Central memory CD8-positive, alpha-beta T cell (primary cell): ENCODE measurements around the gene NKAIN2.
"Not testable (repeated sequence)": the region's sequence is repeated elsewhere in the genome, so short reads cannot be mapped to it uniquely, and the experiment has no call there.

Source experiments
- ATAC-seq: fragments of 150-1000 bp; cut with Tn5 transposase; replicated peaks from 2 replicates; pipeline ENCODE4 v1.10.0; 2022; ENCODE audit warnings: mild to moderate bottlenecking, moderate FRiP score, moderate number of reproducible peaks; ENCODE audit not compliant: poor library complexity, severe bottlenecking; ENCODE audit errors: extremely low read depth
- DNase-seq, 2 donors: peaks; one replicate each; pipeline ENCODE4 v3.0.0; 2021; ENCODE audit warnings: low spot score in 2 of 2
- H3K27ac Mint-ChIP-seq: one replicate; pipeline ENCODE4 v1.8.0; 2022; ENCODE audit warnings: low read depth, mild to moderate bottlenecking, moderate library complexity, mixed read lengths
- H3K27me3 Mint-ChIP-seq: one replicate; pipeline ENCODE4 v1.8.0; 2022; ENCODE audit warnings: mixed read lengths
- H3K36me3 Mint-ChIP-seq: one replicate; pipeline ENCODE4 v1.8.0; 2022; ENCODE audit warnings: mild to moderate bottlenecking, moderate library complexity, mixed read lengths; ENCODE audit not compliant: insufficient read depth
- H3K4me1 Mint-ChIP-seq: one replicate; pipeline ENCODE4 v1.8.0; 2022; ENCODE audit warnings: mixed read lengths
- H3K4me3 Mint-ChIP-seq: one replicate; pipeline ENCODE4 v1.8.0; 2022; ENCODE audit warnings: mild to moderate bottlenecking, moderate library complexity, mixed read lengths
- H3K9me3 Mint-ChIP-seq: one replicate; pipeline ENCODE4 v1.8.0; 2022; ENCODE audit warnings: mixed read lengths

Gene NKAIN2

GRCh38 chr6:124002377-124003081 lies 198.9 kb downstream of the NKAIN2 start:
- Mint-ChIP-seq H3K27me3 (no peaks in the 10 kb centered on the region), H3K9me3 (peaks cover 6% of the 10 kb centered on the region), H3K36me3 (no peaks in the 10 kb centered on the region), H3K4me1 (no peaks in the 10 kb centered on the region), H3K27ac (no peak overlapping the region), H3K4me3 (no peak overlapping the region)
- no peak for DNase-seq
- ATAC-seq = no peak

GRCh38 chr6:124007266-124007665 lies 203.6 kb downstream of the NKAIN2 start:
- no peak for DNase-seq
- no peaks in the 10 kb centered on the region for H3K4me1 Mint-ChIP-seq
- H3K27ac Mint-ChIP-seq = no peak overlapping the region
- ATAC-seq = no peak
- H3K36me3 Mint-ChIP-seq = no peaks in the 10 kb centered on the region
- no peaks in the 10 kb centered on the region for H3K27me3 Mint-ChIP-seq
- H3K9me3 Mint-ChIP-seq = peaks cover 17% of the 10 kb centered on the region
- no peak overlapping the region for H3K4me3 Mint-ChIP-seq

GRCh38 chr6:124008000-124008987 lies 204.6 kb downstream of the NKAIN2 start:
- Mint-ChIP-seq H3K9me3 (peaks cover 17% of the 10 kb centered on the region), H3K27me3 (no peaks in the 10 kb centered on the region), H3K27ac (no peak overlapping the region), H3K36me3 (no peaks in the 10 kb centered on the region), H3K4me3 (no peak overlapping the region), H3K4me1 (no peaks in the 10 kb centered on the region)
- no peak for ATAC-seq
- DNase-seq = no peak

- Mint-ChIP-seq H3K27me3 (no peaks in the 10 kb centered on the region), H3K4me3 (no peak overlapping the region), H3K9me3 (peaks cover 17% of the 10 kb centered on the region), H3K4me1 (no peaks in the 10 kb centered on the region), H3K36me3 (no peaks in the 10 kb centered on the region), H3K27ac (no peak overlapping the region)
- DNase-seq (no peak), ATAC-seq (no peak)
Measured at GRCh38 chr6:124008988-124009765, 205.5 kb downstream of the NKAIN2 start.

GRCh38 chr6:124010574-124010973 lies 206.9 kb downstream of the NKAIN2 start:
- H3K27ac Mint-ChIP-seq = no peak overlapping the region
- no peaks in the 10 kb centered on the region for H3K4me1 Mint-ChIP-seq
- ATAC-seq = no peak
- no peaks in the 10 kb centered on the region for H3K27me3 Mint-ChIP-seq
- H3K4me3 Mint-ChIP-seq = no peak overlapping the region
- peaks cover 17% of the 10 kb centered on the region for H3K9me3 Mint-ChIP-seq
- no peak for DNase-seq
- H3K36me3 Mint-ChIP-seq = no peaks in the 10 kb centered on the region

- peaks cover 11% of the 10 kb centered on the region for H3K9me3 Mint-ChIP-seq
- H3K27me3 Mint-ChIP-seq = no peaks in the 10 kb centered on the region
- no peak for ATAC-seq
- no peaks in the 10 kb centered on the region for H3K36me3 Mint-ChIP-seq
- no peak overlapping the region for H3K4me3 Mint-ChIP-seq
- no peak for DNase-seq
- H3K4me1 Mint-ChIP-seq = no peaks in the 10 kb centered on the region
- no peak overlapping the region for H3K27ac Mint-ChIP-seq
Measured at GRCh38 chr6:124011180-124011579, 207.5 kb downstream of the NKAIN2 start.

GRCh38 chr6:124022051-124022450 lies 218.4 kb downstream of the NKAIN2 start:
- H3K27me3 Mint-ChIP-seq, DNase-seq, H3K4me1 Mint-ChIP-seq, H3K36me3 Mint-ChIP-seq, ATAC-seq, H3K27ac Mint-ChIP-seq, H3K4me3 Mint-ChIP-seq, H3K9me3 Mint-ChIP-seq: not testable (repeated sequence)

GRCh38 chr6:124022641-124023040 lies 219.0 kb downstream of the NKAIN2 start:
- no peak overlapping the region for H3K27ac Mint-ChIP-seq
- no peak for DNase-seq
- H3K36me3 Mint-ChIP-seq = no peaks in the 10 kb centered on the region
- H3K9me3 Mint-ChIP-seq = peaks cover 9% of the 10 kb centered on the region
- ATAC-seq = no peak
- no peaks in the 10 kb centered on the region for H3K4me1 Mint-ChIP-seq
- H3K27me3 Mint-ChIP-seq = no peaks in the 10 kb centered on the region
- no peak overlapping the region for H3K4me3 Mint-ChIP-seq

GRCh38 chr6:124026694-124027093 lies 223.0 kb downstream of the NKAIN2 start:
- no peak overlapping the region for H3K27ac Mint-ChIP-seq
- no peak overlapping the region for H3K4me3 Mint-ChIP-seq
- H3K27me3 Mint-ChIP-seq = no peaks in the 10 kb centered on the region

GRCh38 chr6:124027392-124027791 lies 223.7 kb downstream of the NKAIN2 start:
- H3K27me3 Mint-ChIP-seq = no peaks in the 10 kb centered on the region
- H3K27ac Mint-ChIP-seq = no peak overlapping the region
- ATAC-seq = no peak
- H3K4me3 Mint-ChIP-seq = no peak overlapping the region
- H3K9me3 Mint-ChIP-seq = peaks cover 19% of the 10 kb centered on the region
- H3K4me1 Mint-ChIP-seq = no peaks in the 10 kb centered on the region
- no peaks in the 10 kb centered on the region for H3K36me3 Mint-ChIP-seq
- no peak for DNase-seq

More at GRCh38 chr6:124026694-124027093, 223.0 kb downstream of the NKAIN2 start:
- no peak for DNase-seq
- peaks cover 19% of the 10 kb centered on the region for H3K9me3 Mint-ChIP-seq
- no peak for ATAC-seq
- no peaks in the 10 kb centered on the region for H3K4me1 Mint-ChIP-seq
- H3K36me3 Mint-ChIP-seq = no peaks in the 10 kb centered on the region

GRCh38 chr6:124028117-124028516 lies 224.5 kb downstream of the NKAIN2 start:
- ATAC-seq = no peak
- no peaks in the 10 kb centered on the region for H3K27me3 Mint-ChIP-seq

GRCh38 chr6:124029567-124029966 lies 225.9 kb downstream of the NKAIN2 start:
- DNase-seq = no peak
- Mint-ChIP-seq H3K36me3 (no peaks in the 10 kb centered on the region), H3K27me3 (no peaks in the 10 kb centered on the region), H3K4me3 (no peak overlapping the region), H3K9me3 (peaks cover 24% of the 10 kb centered on the region), H3K4me1 (no peaks in the 10 kb centered on the region), H3K27ac (no peak overlapping the region)
- ATAC-seq = no peak

More at GRCh38 chr6:124028117-124028516, 224.5 kb downstream of the NKAIN2 start:
- no peak overlapping the region for H3K4me3 Mint-ChIP-seq
- no peak overlapping the region for H3K27ac Mint-ChIP-seq
- no peak for DNase-seq
- no peaks in the 10 kb centered on the region for H3K4me1 Mint-ChIP-seq
- H3K9me3 Mint-ChIP-seq = peaks cover 22% of the 10 kb centered on the region
- H3K36me3 Mint-ChIP-seq = no peaks in the 10 kb centered on the region
